Measurements from ENCODE around the gene LITAFD. TPM values are rescaled to one million over a fixed set of nuclear protein-coding genes. Genes with fewer than 3 reads are reported as not detected.

LITAFD gene
- polyA plus RNA-seq, 1 experiment, result not detected

GRCh38 chr16:8885674-8886592 lies 3.8 kb downstream of the LITAFD start:
- Histone ChIP-seq H3K27me3 (ENCODE audit: control insufficient read depth, insufficient read depth, low read length) (no peaks in the 10 kb centered on the region), H3K4me3 (ENCODE audit: low read depth, low read length) (no peak overlapping the region), H3K36me3 (ENCODE audit: control insufficient read depth, insufficient read depth, low read length) (peaks cover 1% of the 10 kb centered on the region; the same call in 1 of the 2 replicates)
- TF ChIP-seq CTCF (IDR thresholded peaks at IDR 0.05; ENCODE audit: insufficient read depth, low read depth, low read length), result peak; percentile 13; the same call in 1 of the 2 replicates
- DNase-seq (ENCODE audit: low read depth), result no peak
- POLR2A ChIA-PET, result no interaction called here
- CTCF ChIA-PET, result interaction anchor here (0.9 to 3.5 kb wide), 3 partner anchors 9 to 313 kb away, joined by 3 to 14 read pairs (median 3); no protein-coding TSS in a partner anchor

GRCh38 chr16:8886593-8887430 lies 4.7 kb downstream of the LITAFD start:
- CTCF ChIA-PET, result interaction anchor here (0.9 kb wide), 1 partner anchor 9 kb away, joined by 3 read pairs; no protein-coding TSS in a partner anchor
- peaks cover 4% of the 10 kb centered on the region for H3K36me3 ChIP-seq (ENCODE audit: control insufficient read depth, insufficient read depth, low read length)
- POLR2A ChIA-PET, result no interaction called here
- DNase-seq (ENCODE audit: low read depth), result no peak
- TF ChIP-seq CTCF (IDR thresholded peaks at IDR 0.05; ENCODE audit: insufficient read depth, low read depth, low read length), result no peak
- no peak overlapping the region for H3K4me3 ChIP-seq (ENCODE audit: low read depth, low read length)
- no peaks in the 10 kb centered on the region for H3K27me3 ChIP-seq (ENCODE audit: control insufficient read depth, insufficient read depth, low read length)

- POLR2A ChIA-PET, result no interaction called here
- no peak for TF ChIP-seq CTCF (IDR thresholded peaks at IDR 0.05; ENCODE audit: insufficient read depth, low read depth, low read length)
- CTCF ChIA-PET, result interaction anchor here (2.9 kb wide), 1 partner anchor 226 kb away, joined by 6 read pairs; no protein-coding TSS in a partner anchor
- Histone ChIP-seq H3K4me3 (ENCODE audit: low read depth, low read length) (no peak overlapping the region), H3K36me3 (ENCODE audit: control insufficient read depth, insufficient read depth, low read length) (peaks cover 7% of the 10 kb centered on the region), H3K27me3 (ENCODE audit: control insufficient read depth, insufficient read depth, low read length) (no peaks in the 10 kb centered on the region)
- DNase-seq (ENCODE audit: low read depth), result no peak
Observed at GRCh38 chr16:8887431-8887765, 5.2 kb downstream of the LITAFD start.

GRCh38 chr16:8887952-8888560 lies 5.9 kb downstream of the LITAFD start:
- POLR2A ChIA-PET, result no interaction called here

More at GRCh38 chr16:8887952-8888560, 5.9 kb downstream of the LITAFD start:
- TF ChIP-seq CTCF (IDR thresholded peaks at IDR 0.05; ENCODE audit: insufficient read depth, low read depth, low read length), result no peak
- Histone ChIP-seq H3K27me3 (ENCODE audit: control insufficient read depth, insufficient read depth, low read length) (no peaks in the 10 kb centered on the region), H3K36me3 (ENCODE audit: control insufficient read depth, insufficient read depth, low read length) (peaks cover 7% of the 10 kb centered on the region), H3K4me3 (ENCODE audit: low read depth, low read length) (no peak overlapping the region)
- peak; percentile 29 for DNase-seq (ENCODE audit: low read depth)
- CTCF ChIA-PET, result interaction anchor here (0.9 to 2.9 kb wide), 4 partner anchors 9 to 319 kb away, joined by 3 to 6 read pairs (median 3); no protein-coding TSS in a partner anchor
